COLO829 (cell line): Measurements from ENCODE around the gene GABBR2.

Experiments
- DNase-seq: peaks from one replicate; pipeline ENCODE4 v3.0.0; 2012; ENCODE audit warnings: low spot score

Gene GABBR2

DNA sequence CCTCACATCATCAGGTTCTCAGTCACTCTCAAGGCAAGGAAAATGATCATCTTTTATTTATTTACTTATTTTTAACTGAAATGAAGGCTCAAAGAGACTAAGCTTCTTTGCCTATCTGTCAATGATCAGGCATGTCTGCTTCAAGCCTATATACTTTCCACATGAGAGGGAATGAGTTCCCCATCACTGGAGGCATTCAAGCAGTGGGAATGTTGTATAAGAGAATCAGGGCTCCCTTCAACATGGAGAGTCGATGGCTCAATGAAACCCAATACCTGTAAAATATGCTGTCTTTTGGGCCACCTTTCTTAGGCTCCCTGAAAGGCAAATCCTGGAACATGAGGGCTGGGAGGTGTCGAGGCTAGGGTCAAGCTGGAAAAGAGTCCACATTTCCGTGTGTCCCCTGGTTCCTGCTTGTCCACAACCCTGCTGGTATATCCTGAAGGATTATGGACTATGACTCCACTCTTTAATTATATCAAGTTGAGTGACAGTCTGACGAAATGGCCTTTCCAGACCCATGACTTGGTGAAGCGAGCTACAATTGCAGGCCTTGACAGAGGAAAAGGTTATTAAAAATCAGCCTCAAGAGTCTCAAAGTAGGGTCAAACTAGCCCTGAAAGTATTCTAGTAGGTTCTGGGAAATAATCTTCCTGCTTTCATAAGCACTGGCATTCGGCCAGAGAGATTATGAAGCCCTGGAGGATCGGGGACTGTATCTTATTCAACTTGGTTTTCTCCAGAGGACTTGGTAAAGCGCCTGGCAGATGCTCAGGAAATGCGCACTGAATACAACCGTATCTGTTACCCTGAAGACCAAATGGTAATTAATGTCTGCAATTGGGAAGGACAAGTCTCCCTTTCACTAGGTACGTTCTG is 307.4 kb downstream of the GABBR2 start:
- no peak for DNase-seq

DNA sequence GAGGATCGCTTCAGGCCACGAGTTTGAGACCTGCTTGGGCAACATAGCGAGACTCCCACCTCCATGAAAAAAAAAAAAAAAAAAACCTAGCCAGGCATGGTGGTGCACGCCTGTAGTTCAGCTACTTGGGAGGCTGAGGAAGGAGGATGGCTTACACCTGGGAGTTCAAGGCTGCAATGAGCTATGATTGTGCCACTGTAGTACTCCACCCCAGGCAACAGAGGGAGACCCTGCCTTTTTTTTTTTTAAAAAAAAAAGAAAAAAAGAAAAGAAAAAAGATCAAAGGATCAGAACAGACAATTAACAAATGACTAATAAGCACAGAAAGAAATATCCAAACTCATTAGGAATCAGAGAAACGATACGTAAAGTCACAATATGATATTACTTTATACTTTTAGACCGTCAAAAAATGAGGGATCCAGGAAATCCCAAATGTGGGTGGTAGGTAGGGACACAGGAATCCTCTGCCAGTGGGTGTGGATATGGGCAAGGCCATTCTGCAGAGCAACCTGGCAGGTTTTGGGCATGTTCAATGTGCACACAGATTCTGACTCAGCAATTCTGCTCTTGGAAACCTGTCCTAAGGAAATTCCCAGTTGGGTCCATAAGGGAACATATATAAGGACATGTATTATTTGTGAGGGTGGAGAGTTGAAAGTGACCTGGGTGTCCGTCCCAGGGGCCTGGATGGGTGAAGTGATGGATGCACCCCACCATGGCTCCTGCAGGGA is 308.6 kb downstream of the GABBR2 start:
- no peak for DNase-seq

DNA sequence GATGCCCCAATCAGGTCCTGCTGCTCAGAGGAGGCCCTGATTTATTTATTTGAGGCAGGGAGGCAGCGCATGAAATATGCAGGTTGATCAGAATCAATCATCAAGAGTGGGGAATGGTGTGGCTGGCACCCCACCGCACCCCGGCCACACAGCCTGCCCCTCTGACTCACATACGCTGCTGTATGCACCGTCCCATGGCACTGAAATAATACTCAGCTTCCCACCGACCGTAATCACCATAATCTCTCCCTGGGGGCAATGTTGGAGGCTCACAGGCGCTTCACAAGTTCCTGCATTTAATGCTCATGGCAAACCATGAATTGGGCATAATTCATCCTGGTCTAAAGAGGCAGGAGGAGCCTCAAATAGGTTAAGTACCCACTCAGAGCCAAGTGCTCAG is 312.1 kb downstream of the GABBR2 start:
- no peak for DNase-seq

DNA sequence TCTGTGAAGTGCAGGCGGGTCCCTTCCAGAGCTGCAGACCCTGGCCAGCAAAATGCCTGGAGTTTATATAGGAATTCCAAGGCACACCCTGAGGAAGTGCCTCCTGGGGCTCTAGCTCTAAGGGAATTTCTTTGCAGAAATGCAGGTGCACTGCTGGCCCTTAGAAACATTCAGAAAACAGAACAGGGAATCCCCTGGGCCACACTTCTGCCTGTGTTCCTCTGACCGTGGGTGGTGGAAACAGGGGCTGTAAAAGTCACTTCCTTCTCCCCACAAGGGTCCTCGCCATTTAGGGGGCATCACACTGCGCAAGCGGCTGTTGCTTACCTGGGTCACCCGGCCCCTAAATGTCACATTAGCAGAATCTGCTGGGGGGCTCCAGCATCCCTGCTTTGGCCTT is 312.5 kb downstream of the GABBR2 start:
- DNase-seq: no peak

DNA sequence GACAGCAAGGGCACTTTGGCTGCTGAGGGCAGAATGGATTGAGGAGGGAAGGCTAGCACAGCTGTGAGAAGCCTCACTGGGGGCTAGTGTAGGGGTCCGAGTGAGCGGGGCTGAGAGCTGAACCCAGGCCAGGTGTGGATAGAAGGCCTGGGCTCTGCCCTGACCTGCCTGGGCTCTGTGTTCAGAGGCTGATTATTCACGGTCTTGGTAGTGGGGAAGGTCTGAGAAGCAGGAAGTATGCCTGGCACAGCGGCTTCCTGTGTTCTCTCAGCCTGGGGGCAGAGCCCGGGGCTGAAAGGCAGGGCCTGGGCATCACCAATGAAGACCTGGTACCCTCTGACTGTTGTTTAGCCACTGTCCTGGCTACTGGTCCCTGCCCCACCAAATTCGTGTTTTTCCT is 316.9 kb downstream of the GABBR2 start:
- DNase-seq: no peak

DNA sequence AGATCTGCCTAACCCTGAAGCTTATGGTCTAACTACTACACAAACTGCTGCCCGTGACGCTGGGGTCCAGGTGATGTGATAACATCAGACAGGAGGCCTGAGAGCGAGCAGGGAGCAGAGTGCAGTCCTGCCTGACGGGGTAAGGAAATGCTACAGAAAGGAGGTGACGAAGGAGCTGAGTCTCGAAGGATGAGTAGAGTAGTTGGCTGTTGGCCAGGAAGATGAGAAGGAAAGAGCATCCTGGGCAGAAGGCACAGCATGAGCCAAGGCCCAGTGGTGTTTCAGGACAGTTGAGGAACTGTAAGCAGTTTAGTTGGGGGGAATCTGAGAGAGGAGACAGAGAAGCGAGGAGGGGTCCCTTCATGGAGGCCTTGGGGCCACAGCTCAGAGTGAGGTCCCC is 317.3 kb downstream of the GABBR2 start:
- DNase-seq: no peak

DNA sequence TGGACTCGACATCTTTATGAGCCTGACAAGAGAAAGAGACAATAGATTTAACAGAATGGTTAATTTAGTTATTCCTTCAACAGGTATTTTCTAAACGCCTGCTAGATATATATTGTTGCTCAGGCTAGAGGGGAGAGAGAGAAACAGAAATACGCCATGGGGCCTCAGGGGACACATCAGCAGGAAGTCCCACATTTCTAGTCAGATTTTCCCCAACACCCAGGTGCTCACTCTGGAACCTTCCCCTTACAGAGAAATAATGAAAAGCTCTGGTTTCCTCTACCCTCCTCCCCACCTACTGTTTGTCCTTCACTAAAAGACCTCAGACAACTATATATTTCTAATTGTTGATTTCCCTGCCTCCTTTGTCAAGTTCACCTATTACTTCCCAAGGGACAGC is 323.0 kb downstream of the GABBR2 start:
- no peak for DNase-seq

DNA sequence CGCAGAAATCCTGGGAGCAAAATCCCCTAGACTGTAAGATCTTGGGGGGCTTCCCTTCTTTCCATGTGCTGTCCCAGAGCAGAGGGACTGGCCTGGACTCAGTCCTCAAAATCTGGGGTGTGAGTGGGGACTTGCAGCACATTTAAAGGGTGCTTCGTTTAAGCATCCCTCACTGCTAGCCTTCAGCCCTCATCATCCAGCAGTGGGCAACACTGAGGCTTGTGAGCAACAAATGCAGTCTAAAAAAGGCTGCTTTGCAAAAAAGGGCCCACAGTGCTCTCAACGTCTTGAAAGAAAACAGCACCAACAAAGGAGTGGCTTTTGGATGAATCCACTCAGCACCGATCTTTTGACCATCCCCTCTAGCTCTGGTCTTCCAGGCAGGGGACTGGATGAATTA is 325.0 kb downstream of the GABBR2 start:
- DNase-seq: no peak

DNA sequence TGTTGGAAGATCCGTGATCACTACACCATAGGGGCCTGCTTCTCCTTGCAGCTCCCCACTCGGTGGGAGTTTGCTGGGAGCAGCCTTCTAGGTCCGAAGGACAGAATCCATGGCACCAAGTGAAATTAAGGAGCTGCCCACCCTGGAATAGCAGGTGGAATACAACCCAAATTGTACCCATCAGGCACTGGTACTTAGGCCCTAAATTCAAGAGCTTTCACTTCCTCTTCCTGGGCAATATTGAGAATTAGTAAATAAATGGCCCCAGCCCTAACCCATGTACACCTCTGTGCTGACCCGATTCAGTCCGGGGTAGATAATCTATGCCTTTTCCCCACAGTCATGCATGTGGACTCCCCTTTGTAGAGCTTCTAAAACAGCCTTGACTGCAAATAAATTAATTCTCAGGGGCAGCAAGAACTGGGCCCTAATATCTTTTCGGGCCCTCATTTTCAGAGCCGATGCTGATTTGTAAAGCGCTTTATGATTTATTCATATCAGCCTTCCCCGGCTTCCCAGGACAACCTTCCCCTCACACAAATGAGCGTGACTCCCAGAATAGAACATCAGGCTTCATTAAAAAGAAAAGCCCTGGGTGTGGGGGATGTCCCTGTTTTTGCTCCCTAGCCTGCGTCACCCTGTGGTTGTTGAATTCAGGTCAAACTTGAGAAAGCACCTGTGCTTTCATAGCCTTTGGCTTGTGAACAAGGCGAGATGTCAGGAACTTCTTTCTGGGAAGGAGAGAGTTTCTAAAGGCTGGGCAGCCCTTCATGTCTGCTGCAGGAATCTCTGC is 327.2 kb downstream of the GABBR2 start:
- DNase-seq: no peak

DNA sequence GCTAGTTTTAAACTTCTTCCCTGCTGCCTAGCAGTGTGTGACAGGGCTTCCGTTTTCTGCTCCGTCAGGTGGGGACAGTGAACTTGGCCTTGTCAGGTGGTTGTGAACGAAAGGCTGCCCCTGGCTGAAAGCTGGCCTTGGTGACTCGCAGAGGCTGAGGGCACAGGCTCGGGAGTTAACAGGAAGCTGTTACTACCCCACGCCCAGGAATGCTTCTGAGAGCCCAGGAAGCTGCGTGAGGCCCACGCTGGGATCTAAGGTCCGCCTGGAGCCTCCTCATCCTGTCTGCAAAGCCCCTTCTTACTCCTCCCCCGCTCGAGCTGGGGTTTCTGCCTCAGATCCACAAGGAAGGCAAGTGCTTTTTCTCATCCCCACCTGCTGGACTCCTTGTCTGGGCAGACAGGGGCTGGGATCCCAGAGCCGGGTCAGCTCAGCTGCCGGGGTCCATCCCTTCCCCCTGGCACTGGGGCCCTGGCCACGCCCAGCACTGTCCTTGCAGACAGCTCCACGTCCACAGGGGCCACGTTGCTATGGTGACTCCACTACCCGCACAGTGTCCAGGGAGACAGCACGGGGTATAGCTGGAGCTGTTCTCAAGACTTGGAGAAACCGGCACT is 328.6 kb downstream of the GABBR2 start:
- peak; percentile 20 for DNase-seq

DNA sequence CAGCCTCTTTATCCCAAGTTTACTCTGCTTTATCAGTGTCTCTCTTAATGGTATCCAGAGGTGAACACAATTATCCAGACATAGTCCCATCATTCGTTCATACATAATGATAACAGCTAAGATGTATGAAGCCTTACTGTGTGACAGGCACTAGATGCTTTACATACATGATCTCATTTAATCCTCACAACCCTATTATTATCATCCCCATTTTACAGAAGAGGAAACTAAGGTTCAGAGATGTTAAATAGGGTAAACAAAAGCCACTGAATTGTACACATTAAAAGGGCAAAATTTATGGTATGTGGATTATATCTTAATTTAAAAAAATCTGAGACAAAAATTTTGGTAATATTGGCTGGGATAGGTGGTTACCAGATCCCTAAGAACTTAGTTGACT is 329.2 kb downstream of the GABBR2 start:
- no peak for DNase-seq

DNA sequence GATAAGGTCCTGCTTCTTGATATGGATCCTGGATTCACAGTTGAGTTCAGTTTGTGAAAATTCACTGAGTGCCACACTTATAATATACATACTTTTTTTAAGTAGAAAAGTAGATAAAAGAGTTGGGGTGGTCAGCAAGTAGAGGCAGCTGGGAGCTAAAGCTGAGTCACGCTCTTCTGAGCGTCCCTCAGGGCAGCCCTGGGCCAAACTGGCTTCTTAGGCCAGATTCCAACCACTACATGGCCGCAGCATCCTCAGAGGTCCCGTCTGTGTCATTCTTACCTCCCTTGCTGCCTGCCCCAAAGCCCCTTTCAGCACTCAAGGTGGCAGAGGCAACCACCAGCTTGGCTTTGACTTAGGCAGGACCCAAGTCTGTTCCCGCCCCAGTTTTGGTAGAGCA is 329.9 kb downstream of the GABBR2 start:
- DNase-seq: no peak

DNA sequence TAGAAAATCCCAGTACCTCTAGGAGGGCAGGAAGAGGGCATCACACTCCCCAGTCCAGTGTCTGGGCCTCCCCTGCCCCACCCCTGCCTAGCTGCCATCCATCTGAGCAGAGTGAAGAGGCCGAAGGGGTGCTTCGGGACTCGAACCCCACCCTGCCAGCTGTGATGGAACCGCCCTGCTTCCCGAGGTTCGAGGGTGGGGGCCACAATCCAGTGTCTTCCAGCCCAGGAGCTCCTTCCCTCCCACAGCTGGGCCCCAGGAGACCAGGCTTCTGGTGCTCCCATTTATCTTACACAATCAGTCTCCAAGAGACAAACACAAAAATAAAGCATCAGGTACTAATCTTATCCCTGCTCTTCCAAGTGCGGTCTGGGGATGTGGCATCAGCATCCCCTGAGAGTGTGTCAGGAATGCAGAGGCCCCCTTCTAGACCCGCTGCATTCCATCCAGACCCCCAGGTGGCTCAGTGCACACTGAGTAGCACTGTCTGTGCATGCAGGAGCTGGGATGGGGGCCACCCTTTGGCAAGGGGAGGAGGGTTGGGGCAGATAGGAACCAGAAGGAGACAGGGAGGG is 330.4 kb downstream of the GABBR2 start:
- no peak for DNase-seq

DNA sequence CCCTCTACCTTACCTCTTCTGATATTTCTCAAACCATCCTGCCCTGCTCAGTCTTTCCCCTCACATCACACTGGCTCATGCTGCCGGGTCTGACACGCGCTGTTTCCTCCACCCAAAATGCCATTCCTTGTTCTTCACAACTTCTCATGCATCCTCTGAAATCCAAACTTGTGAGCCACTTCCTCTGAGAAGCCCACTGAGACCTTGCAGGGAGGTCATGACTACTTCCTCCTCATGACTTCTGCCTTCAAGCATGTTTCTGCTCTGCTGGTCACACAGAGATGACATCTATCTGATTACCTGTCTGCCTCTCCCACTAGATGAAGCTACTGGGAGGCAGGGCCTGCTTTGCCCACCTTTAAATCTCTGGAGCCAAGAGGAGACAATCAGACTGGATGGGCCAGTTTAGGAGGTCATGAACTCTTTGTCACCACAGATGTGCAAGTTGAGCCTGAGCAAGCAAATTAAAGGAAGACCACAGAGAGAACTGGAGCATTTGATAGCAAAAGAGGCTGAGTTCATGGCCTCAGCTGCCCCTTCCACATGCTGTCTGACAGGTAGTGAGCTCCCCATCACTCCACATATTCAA is 333.5 kb downstream of the GABBR2 start:
- DNase-seq: no peak

DNA sequence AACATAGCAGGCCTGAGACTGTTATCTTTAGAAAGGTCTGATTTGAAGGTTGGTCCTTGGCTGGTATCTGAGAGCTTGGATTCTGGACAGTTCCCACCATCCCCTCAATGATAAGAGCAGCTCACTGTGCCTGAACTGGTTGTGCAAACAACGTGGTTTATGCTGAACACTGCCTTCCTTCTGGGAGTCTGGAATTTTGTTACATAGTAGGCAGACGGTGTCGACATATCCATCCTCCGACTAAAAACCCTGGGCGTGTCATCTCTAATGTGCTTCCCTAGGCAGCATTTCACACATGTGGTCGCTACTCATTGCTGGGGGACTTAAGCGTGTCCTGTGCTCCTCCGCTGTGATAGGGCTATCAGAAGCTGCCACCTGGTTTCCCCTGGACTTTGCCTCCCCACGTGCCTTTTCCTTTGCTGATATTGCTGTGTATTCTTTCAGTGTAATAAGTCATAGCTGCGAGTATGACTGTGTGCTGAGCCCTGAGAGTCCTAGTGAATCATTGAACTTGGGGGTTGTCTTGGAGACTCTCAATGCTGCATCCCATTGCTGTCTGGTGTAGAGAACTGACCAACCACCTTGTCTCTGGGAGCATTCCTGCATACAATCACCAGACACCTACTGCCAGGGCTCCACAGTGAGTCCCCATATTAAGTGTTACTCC is 334.2 kb downstream of the GABBR2 start:
- no peak for DNase-seq

DNA sequence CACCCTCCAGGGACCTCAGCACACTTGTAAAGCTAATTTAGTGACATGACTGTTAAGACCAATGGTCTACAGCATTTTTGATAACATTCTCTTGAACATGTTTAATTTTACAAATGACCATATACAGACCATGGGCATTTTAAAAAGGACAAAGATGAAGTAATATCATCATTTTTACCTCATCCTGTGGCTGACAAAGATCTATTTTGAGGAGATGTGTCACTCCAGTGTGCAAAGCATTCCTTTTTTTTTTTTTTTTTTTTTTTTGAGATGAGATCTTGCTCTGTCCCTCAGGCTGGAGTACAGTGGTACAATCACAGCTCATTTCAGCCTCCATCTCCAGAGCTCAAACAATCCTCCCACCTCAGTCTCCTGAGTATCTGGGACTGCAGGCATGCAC is 335.1 kb downstream of the GABBR2 start:
- DNase-seq: no peak

DNA sequence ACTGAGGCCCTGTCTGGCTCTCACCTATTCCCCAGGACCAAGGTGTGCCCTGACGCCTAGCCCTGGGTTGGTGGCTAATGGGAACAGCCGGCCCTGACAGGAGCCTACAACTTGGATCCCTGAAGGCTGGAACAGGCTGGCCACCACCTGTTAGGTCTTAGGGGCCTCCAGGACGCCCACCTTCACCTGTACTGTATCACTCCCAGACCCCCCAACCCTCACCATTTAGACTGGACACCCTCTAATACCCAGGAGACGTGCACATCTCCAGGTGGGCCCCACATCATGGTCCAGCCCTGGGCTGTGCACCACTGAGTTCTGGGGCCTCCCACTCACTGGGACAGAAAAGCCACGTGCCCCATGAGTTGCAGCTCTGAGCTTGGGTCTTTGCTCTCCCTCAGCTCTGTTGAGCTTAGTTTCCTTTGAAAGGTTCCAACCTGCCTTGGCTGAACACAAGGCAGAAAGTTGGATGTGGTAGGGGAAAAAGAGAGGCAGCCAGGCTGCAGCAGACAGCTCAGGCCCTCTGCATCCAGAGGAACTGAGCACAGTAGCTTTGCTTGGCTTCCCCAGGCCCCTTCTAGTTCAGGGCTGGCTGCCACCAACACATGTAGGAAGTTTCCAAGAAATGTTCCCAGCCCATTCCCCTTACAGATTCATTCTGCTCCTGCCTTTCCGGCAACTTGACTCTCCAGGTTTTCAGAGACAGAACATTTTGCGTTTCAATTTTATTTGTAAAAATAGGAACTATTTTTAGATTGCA is 336.5 kb downstream of the GABBR2 start:
- no peak for DNase-seq

DNA sequence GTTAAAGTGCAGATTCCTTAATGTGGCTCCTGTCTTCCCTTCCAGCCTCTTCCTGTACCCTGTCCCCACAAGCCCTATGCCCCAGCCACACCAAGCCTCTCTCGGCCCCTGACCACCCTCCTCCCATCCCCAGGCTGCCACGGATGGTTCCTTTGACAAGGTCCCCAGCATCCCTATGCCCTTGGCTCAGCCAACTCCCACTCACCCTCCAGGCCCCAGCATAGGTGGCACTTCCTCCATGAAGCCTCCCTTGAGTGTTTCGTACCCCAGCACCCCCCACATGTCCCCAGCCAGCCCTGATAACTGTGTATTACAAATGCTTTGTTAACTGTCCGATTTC is 337.8 kb downstream of the GABBR2 start:
- no peak for DNase-seq

DNA sequence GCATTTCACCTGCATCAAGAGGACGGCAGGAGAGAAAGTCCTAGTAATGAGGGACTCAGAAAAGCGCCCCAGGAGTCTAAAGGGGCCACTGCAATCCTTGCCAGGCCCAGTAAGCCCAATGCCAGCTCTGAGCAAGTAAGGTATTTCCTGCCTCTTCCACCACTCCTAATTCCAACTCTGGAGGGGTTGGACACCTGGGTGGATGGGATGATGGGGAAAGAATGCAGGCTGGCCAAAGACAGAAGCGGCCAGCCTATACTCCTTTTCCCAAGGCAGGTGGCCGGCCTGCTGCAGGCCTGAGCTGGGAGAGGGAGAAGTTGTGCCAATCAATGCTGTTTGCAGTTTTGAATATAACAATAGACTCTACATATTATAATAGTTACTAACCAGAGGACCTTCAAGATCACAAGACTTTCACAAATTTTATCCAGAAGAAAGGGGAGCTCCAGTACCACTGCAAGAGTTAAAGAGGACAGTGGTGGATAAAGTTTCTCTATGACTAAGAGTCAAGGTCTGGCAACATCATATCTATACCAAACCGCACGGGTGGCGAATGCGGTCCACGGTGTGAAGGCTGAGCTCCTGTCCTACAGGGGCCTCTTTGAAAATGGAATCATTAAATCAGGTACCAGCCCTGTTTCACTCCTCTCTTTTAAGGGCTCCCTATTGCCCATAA is 338.3 kb downstream of the GABBR2 start:
- no peak for DNase-seq

DNA sequence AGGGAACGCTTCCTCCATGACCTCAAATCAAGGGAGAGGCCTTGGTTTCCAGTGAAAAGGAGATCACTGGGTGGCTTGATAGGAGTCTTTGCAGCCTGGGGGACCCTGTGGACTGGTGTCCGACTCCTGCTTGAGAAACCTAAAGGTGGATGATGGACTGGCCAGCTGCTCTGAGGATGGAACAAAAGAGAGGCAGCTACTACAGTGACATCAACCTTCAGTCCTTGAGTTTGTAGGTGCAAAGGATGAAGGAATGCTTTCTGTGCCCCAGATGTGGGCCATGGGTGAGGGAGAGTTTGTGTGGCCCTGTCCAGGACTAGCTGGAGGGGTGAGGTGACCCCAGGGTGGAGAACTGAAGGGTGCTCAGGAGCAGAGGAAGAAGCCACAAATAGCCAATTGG is 338.8 kb downstream of the GABBR2 start:
- no peak for DNase-seq
